WTC11 (cell line): ENCODE data around the gene SCFD1. TPM values are rescaled to one million over a fixed set of nuclear protein-coding genes. Genes with fewer than 3 reads are reported as not detected.

ENCODE experiments used
- ATAC-seq: fragments of 200-7000 bp; cut with Tn5 transposase; 2 replicates; pipeline ENCODE4 v1.10.0; 2021; ENCODE audit warnings: mild to moderate bottlenecking, moderate library complexity
- CTCF ChIA-PET: fragments of 300-600 bp; sonication (Branson Sonifier 250); formaldehyde crosslinking; loops from one replicate; lab custom pipeline; 2021; ENCODE audit warnings: antibody characterized with exemption; lab: Charles Lee
- POLR2A ChIA-PET: fragments of 350-600 bp; sonication (Branson Sonifier 250); formaldehyde crosslinking; loops from one replicate; lab custom pipeline; 2021; ENCODE audit warnings: antibody characterized with exemption; lab: Charles Lee
- DNase-seq: peaks from one replicate; pipeline ENCODE4 v3.0.0; 2021; ENCODE audit warnings: low spot score
- H3K27ac Mint-ChIP-seq: 2 replicates; pipeline ENCODE4 v1.8.0; 2021; ENCODE audit warnings: mixed read lengths
- H3K27me3 Mint-ChIP-seq: 2 replicates; pipeline ENCODE4 v1.8.0; 2021; ENCODE audit warnings: low read depth, mild to moderate bottlenecking, moderate library complexity, mixed read lengths
- H3K36me3 Mint-ChIP-seq: 2 replicates; pipeline ENCODE4 v1.8.0; 2021; ENCODE audit warnings: mixed read lengths
- H3K4me1 Mint-ChIP-seq: 2 replicates; pipeline ENCODE4 v1.8.0; 2022; ENCODE audit warnings: mixed read lengths
- H3K4me3 Mint-ChIP-seq: 2 replicates; pipeline ENCODE4 v1.8.0; 2021; ENCODE audit warnings: mild to moderate bottlenecking, moderate library complexity, mixed read lengths
- H3K9me3 Mint-ChIP-seq: 2 replicates; pipeline ENCODE4 v1.8.0; 2021; ENCODE audit warnings: mixed read lengths
- ELF4 ChIP-seq: sonication (generic); formaldehyde crosslinking; IDR thresholded peaks from 2 replicates; pipeline ENCODE4 v1.8.1; 2022; ENCODE audit warnings: low read depth, mild to moderate bottlenecking, moderate library complexity, missing genetic modification reagents
- EMX1 ChIP-seq: fragments of 250-450 bp; sonication (Bioruptor Pico); IDR thresholded peaks from 2 replicates; pipeline ENCODE4 v1.8.0; 2021; ENCODE audit warnings: mild to moderate bottlenecking
- FOXJ3 ChIP-seq: sonication (generic); formaldehyde crosslinking; IDR thresholded peaks from 2 replicates; pipeline ENCODE4 v1.9.0; 2021; ENCODE audit warnings: missing genetic modification reagents, mild to moderate bottlenecking, borderline replicate concordance
- FOXK1 ChIP-seq: sonication (generic); formaldehyde crosslinking; IDR thresholded peaks from 2 replicates; pipeline ENCODE4 v1.8.0; 2022; ENCODE audit warnings: mild to moderate bottlenecking, moderate library complexity, missing genetic modification reagents
- GABPB1 ChIP-seq: sonication (generic); formaldehyde crosslinking; IDR thresholded peaks from 2 replicates; pipeline ENCODE4 v1.8.1; 2023; ENCODE audit warnings: mild to moderate bottlenecking, missing genetic modification reagents
- KAT7 ChIP-seq: sonication (generic); formaldehyde crosslinking; IDR thresholded peaks from 2 replicates; pipeline ENCODE4 v1.8.1; 2023; ENCODE audit warnings: missing genetic modification reagents, mild to moderate bottlenecking, borderline replicate concordance
- RORB ChIP-seq: fragments of 250-450 bp; sonication (Bioruptor Pico); IDR thresholded peaks from 2 replicates; pipeline ENCODE4 v1.9.0; 2021; ENCODE audit warnings: mild to moderate bottlenecking
- SMAD3 ChIP-seq: sonication (generic); formaldehyde crosslinking; IDR thresholded peaks from 2 replicates; pipeline ENCODE4 v1.8.0; 2022; ENCODE audit warnings: missing genetic modification reagents, mild to moderate bottlenecking, borderline replicate concordance
- TCF7 ChIP-seq: sonication (generic); formaldehyde crosslinking; IDR thresholded peaks from 2 replicates; pipeline ENCODE4 v1.8.0; 2022; ENCODE audit warnings: mild to moderate bottlenecking, low read depth, missing genetic modification reagents, moderate library complexity
- TP53 ChIP-seq: sonication (generic); formaldehyde crosslinking; IDR thresholded peaks from 2 replicates; pipeline ENCODE4 v1.8.1; 2023; ENCODE audit warnings: mild to moderate bottlenecking, missing genetic modification reagents
- ZNF138 ChIP-seq: sonication (generic); formaldehyde crosslinking; conservative IDR thresholded peaks from 2 replicates; pipeline ENCODE4 v1.8.1; 2022; ENCODE audit warnings: mild to moderate bottlenecking, moderate library complexity, missing genetic modification reagents
- total RNA-seq: library from RNA; stranded (reverse); gene quantifications from 3 replicates; pipeline ENCODE4 v1.2.3, GENCODE V29; 2021
- TF ChIP-seq, protein P1 (sequence below): sonication (generic); formaldehyde crosslinking; IDR thresholded peaks from 2 replicates; pipeline ENCODE4 v1.8.0; 2022; ENCODE audit warnings: mild to moderate bottlenecking, missing genetic modification reagents
- TF ChIP-seq, protein P2 (sequence below): sonication (generic); formaldehyde crosslinking; IDR thresholded peaks from 2 replicates; pipeline ENCODE4 v1.8.1; 2022; ENCODE audit warnings: missing genetic modification reagents, borderline replicate concordance
- TF ChIP-seq, protein P3 (sequence below): sonication (generic); formaldehyde crosslinking; conservative IDR thresholded peaks from 2 replicates; pipeline ENCODE4 v1.8.1; 2022; ENCODE audit warnings: mild to moderate bottlenecking, missing genetic modification reagents
- TF ChIP-seq, protein P4 (sequence below): fragments of 250-450 bp; sonication (Bioruptor Pico); IDR thresholded peaks from 2 replicates; pipeline ENCODE4 v2.1.2; 2022; ENCODE audit warnings: mild to moderate bottlenecking, moderate library complexity
- TF ChIP-seq, protein P5 (sequence below): sonication (generic); formaldehyde crosslinking; IDR thresholded peaks from 2 replicates; pipeline ENCODE4 v1.8.1; 2022; ENCODE audit warnings: low read depth, mild to moderate bottlenecking, moderate library complexity, missing genetic modification reagents, borderline replicate concordance
- TF ChIP-seq, protein P6 (sequence below): sonication (generic); formaldehyde crosslinking; IDR thresholded peaks from 2 replicates; pipeline ENCODE4 v1.8.0; 2022; ENCODE audit warnings: mild to moderate bottlenecking, missing genetic modification reagents
- TF ChIP-seq, protein P7 (sequence below): sonication (generic); formaldehyde crosslinking; IDR thresholded peaks from 2 replicates; pipeline ENCODE4 v1.8.0; 2023; ENCODE audit warnings: mild to moderate bottlenecking, missing genetic modification reagents
- TF ChIP-seq, protein P8 (sequence below): fragments of 250-450 bp; sonication (Bioruptor Pico); conservative IDR thresholded peaks from 2 replicates; pipeline ENCODE4 v1.9.0; 2021; ENCODE audit warnings: mild to moderate bottlenecking
- TF ChIP-seq, protein P9 (sequence below): sonication (generic); formaldehyde crosslinking; IDR thresholded peaks from 2 replicates; pipeline ENCODE4 v1.8.1; 2022; ENCODE audit warnings: low read depth, missing genetic modification reagents, borderline replicate concordance

SCFD1 gene
- total RNA-seq, 1 experiment from 2014 or later = 77.5 TPM

DNA sequence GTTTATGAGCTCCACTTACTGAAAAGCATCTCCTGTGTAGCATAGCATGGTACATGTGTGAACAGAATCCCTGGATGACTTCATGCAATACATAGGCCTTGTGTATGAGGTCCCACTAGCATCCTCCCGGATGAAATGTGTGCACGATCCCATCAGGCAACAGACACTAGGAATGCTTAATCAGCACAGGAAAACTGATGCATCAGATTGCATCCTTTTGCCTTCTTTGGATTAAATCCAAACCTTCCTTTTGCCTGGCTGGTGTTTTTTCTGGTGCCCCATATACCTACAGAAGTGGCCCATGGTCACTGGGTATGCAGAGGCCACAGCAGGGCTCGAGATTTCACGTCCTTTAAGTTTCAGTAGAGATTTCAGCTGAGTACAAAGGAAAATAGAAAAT lies 131.3 kb downstream of the SCFD1 start (continued):
- no peak for TF ChIP-seq EMX1 (CRISPR knock-in tag)

DNA sequence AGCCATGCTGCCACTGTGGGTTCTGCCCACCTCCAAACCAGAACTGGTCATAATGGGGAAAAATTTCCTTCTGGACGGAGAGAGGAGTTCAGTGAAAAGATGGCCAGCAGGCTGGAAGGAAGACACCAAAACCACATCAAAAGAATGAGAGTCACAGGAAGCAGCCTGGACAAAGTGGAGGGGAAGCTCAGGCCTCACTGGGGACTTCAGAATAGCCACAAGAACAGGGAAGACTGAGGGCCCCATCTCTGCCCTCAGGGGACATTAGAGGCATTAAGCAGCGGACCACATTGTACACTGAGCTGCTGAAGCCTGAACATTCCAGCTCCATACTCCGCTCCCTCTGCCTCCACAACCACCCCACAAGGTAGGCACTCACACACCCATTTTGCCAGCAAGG lies 132.7 kb downstream of the SCFD1 start:
- H3K36me3 Mint-ChIP-seq = no peaks in the 10 kb centered on the region
- ChIA-PET CTCF (no interaction called here), POLR2A (no interaction called here)
- H3K27me3 Mint-ChIP-seq = no peaks in the 10 kb centered on the region
- no peaks in the 10 kb centered on the region for H3K9me3 Mint-ChIP-seq
- no peak for DNase-seq
- no peak overlapping the region for H3K27ac Mint-ChIP-seq
- ATAC-seq = no peak
- TF ChIP-seq, protein P1, sequence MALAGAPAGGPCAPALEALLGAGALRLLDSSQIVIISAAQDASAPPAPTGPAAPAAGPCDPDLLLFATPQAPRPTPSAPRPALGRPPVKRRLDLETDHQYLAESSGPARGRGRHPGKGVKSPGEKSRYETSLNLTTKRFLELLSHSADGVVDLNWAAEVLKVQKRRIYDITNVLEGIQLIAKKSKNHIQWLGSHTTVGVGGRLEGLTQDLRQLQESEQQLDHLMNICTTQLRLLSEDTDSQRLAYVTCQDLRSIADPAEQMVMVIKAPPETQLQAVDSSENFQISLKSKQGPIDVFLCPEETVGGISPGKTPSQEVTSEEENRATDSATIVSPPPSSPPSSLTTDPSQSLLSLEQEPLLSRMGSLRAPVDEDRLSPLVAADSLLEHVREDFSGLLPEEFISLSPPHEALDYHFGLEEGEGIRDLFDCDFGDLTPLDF = no peak
- TF ChIP-seq, protein P2, sequence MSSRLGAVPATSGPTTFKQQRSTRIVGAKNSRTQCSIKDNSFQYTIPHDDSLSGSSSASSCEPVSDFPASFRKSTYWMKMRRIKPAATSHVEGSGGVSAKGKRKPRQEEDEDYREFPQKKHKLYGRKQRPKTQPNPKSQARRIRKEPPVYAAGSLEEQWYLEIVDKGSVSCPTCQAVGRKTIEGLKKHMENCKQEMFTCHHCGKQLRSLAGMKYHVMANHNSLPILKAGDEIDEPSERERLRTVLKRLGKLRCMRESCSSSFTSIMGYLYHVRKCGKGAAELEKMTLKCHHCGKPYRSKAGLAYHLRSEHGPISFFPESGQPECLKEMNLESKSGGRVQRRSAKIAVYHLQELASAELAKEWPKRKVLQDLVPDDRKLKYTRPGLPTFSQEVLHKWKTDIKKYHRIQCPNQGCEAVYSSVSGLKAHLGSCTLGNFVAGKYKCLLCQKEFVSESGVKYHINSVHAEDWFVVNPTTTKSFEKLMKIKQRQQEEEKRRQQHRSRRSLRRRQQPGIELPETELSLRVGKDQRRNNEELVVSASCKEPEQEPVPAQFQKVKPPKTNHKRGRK = no peak
- TF ChIP-seq, protein P3, sequence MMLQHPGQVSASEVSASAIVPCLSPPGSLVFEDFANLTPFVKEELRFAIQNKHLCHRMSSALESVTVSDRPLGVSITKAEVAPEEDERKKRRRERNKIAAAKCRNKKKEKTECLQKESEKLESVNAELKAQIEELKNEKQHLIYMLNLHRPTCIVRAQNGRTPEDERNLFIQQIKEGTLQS (CRISPR knock-in tag) = no peak
- TF ChIP-seq, protein P4, sequence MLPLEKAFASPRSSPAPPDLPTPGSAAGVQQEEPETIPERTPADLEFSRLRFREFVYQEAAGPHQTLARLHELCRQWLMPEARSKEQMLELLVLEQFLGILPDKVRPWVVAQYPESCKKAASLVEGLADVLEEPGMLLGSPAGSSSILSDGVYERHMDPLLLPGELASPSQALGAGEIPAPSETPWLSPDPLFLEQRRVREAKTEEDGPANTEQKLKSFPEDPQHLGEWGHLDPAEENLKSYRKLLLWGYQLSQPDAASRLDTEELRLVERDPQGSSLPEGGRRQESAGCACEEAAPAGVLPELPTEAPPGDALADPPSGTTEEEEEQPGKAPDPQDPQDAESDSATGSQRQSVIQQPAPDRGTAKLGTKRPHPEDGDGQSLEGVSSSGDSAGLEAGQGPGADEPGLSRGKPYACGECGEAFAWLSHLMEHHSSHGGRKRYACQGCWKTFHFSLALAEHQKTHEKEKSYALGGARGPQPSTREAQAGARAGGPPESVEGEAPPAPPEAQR = no peak
- TF ChIP-seq KAT7 (CRISPR knock-in tag) (no peak), TCF7 (CRISPR knock-in tag) (no peak), GABPB1 (CRISPR knock-in tag) (no peak), SMAD3 (CRISPR knock-in tag) (no peak), FOXJ3 (CRISPR knock-in tag) (no peak), TP53 (CRISPR knock-in tag) (no peak)
- TF ChIP-seq, protein P5, sequence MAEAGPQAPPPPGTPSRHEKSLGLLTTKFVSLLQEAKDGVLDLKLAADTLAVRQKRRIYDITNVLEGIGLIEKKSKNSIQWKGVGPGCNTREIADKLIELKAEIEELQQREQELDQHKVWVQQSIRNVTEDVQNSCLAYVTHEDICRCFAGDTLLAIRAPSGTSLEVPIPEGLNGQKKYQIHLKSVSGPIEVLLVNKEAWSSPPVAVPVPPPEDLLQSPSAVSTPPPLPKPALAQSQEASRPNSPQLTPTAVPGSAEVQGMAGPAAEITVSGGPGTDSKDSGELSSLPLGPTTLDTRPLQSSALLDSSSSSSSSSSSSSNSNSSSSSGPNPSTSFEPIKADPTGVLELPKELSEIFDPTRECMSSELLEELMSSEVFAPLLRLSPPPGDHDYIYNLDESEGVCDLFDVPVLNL = no peak
- TF ChIP-seq, protein P6, sequence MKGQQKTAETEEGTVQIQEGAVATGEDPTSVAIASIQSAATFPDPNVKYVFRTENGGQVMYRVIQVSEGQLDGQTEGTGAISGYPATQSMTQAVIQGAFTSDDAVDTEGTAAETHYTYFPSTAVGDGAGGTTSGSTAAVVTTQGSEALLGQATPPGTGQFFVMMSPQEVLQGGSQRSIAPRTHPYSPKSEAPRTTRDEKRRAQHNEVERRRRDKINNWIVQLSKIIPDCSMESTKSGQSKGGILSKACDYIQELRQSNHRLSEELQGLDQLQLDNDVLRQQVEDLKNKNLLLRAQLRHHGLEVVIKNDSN = no peak
- TF ChIP-seq, all 79 proteins: peak for 0
- Mint-ChIP-seq H3K4me1 (no peaks in the 10 kb centered on the region), H3K4me3 (no peak overlapping the region)

DNA sequence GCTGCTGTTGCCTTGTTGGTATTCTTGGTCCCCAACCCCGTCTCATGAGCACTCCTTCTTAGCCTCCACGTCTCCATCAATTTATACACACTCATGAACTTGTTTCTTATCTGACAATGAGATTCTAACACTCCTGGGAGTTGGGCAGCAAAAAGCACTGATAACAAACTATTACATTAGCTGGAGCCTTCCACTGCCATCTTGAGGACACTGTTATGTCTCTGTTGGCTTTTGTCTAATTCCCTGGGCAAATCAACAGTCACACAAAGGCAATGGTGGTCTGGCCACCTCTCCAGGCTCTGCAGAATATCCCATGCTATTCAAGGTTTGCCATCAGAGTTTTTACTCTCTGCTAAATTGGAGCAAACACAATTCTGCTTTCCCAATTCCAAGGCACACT lies 134.5 kb downstream of the SCFD1 start:
- ATAC-seq = no peak
- CTCF ChIA-PET = no interaction called here
- H3K4me3 Mint-ChIP-seq = no peak overlapping the region
- TF ChIP-seq, protein P7, sequence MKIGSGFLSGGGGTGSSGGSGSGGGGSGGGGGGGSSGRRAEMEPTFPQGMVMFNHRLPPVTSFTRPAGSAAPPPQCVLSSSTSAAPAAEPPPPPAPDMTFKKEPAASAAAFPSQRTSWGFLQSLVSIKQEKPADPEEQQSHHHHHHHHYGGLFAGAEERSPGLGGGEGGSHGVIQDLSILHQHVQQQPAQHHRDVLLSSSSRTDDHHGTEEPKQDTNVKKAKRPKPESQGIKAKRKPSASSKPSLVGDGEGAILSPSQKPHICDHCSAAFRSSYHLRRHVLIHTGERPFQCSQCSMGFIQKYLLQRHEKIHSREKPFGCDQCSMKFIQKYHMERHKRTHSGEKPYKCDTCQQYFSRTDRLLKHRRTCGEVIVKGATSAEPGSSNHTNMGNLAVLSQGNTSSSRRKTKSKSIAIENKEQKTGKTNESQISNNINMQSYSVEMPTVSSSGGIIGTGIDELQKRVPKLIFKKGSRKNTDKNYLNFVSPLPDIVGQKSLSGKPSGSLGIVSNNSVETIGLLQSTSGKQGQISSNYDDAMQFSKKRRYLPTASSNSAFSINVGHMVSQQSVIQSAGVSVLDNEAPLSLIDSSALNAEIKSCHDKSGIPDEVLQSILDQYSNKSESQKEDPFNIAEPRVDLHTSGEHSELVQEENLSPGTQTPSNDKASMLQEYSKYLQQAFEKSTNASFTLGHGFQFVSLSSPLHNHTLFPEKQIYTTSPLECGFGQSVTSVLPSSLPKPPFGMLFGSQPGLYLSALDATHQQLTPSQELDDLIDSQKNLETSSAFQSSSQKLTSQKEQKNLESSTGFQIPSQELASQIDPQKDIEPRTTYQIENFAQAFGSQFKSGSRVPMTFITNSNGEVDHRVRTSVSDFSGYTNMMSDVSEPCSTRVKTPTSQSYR (CRISPR knock-in tag) = no peak
- TF ChIP-seq ELF4 (CRISPR knock-in tag) (no peak), ZNF138 (CRISPR knock-in tag) (no peak), FOXJ3 (CRISPR knock-in tag) (no peak), RORB (CRISPR knock-in tag) (no peak), FOXK1 (no peak)
- TF ChIP-seq, protein P8, sequence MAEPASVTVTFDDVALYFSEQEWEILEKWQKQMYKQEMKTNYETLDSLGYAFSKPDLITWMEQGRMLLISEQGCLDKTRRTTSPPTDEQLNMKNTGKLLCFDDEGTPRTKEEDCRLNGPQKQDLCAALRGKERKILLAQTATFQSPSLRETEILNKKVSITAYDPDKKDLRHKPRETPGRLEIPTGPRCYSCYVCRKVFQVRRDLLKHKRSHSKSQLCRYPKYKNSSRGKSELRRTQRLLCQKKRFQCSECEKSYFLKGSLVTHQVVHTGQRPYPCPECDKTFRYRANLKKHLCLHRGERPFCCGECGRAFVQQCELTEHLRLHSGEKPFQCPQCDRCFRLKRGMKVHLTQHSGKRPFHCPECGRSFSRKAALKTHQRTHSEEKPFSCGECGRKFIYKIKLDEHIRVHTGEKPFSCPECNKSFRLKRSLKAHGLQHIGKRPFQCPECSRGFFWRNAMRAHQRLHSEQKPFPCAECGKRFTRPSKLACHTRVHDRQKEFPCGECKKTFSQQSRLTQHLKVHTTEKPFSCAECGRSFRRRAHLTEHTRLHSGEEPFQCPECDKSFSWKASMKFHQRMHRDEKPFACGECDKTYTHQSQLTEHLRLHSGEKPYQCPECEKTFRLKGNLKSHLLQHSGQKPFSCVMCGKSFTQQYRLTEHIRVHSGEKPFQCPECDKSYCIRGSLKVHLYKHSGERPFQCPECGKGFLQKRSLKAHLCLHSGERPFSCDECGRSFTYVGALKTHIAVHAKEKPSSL = no peak
- TF ChIP-seq, protein P9, sequence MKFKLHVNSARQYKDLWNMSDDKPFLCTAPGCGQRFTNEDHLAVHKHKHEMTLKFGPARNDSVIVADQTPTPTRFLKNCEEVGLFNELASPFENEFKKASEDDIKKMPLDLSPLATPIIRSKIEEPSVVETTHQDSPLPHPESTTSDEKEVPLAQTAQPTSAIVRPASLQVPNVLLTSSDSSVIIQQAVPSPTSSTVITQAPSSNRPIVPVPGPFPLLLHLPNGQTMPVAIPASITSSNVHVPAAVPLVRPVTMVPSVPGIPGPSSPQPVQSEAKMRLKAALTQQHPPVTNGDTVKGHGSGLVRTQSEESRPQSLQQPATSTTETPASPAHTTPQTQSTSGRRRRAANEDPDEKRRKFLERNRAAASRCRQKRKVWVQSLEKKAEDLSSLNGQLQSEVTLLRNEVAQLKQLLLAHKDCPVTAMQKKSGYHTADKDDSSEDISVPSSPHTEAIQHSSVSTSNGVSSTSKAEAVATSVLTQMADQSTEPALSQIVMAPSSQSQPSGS = no peak
- TF ChIP-seq, all 79 proteins: peak for 0
- H3K4me1 Mint-ChIP-seq = no peaks in the 10 kb centered on the region
- no peaks in the 10 kb centered on the region for H3K36me3 Mint-ChIP-seq
- no peaks in the 10 kb centered on the region for H3K27me3 Mint-ChIP-seq
- no peak overlapping the region for H3K27ac Mint-ChIP-seq
- POLR2A ChIA-PET = no interaction called here
- H3K9me3 Mint-ChIP-seq = peaks cover 10% of the 10 kb centered on the region
- no peak for DNase-seq
